CD4-positive, alpha-beta T cell (primary cell): Measurements from ENCODE around the gene STN1. TPM values are rescaled to one million over a fixed set of nuclear protein-coding genes. Genes with fewer than 3 reads are reported as not detected.

Experiments used
- ATAC-seq: fragments of 200-7000 bp; cut with Tn5 transposase; one replicate; pipeline ENCODE4 v1.10.0; 2022; ENCODE audit warnings: mild to moderate bottlenecking; ENCODE audit not compliant: poor library complexity
- CTCF ChIA-PET: fragments of 350-600 bp; sonication (Branson Sonifier 250); formaldehyde crosslinking; loops from one replicate; lab custom pipeline; 2021; ENCODE audit warnings: antibody characterized with exemption, inconsistent platforms; lab: Charles Lee
- POLR2A ChIA-PET: fragments of 350-600 bp; sonication (Branson Sonifier 250); formaldehyde crosslinking; loops from one replicate; lab custom pipeline; 2021; ENCODE audit warnings: antibody characterized with exemption, inconsistent platforms; lab: Charles Lee
- DNase-seq, 14 experiments: peaks; one replicate each; pipeline ENCODE4 v3.0.0-alpha.2; 2013 to 2020; ENCODE audit warnings: mixed read lengths in 2 of 14
- H3K27ac ChIP-seq, 2 donors: one replicate each; pipeline versions ENCODE4 v1.5.1 to v1.7.0; 2013; ENCODE audit warnings: low read length in 2 of 2, low read depth in 1 of 2, mild to moderate bottlenecking in 1 of 2
- H3K27me3 ChIP-seq, 2 experiments: 1 replicate in 1 of 2; 2 replicates in 1 of 2; pipeline versions ENCODE4 v1.6.1 to v1.7.0; 2013; ENCODE audit warnings: low read length in 2 of 2, control low read depth in 1 of 2, mild to moderate bottlenecking in 1 of 2, moderate library complexity in 1 of 2; ENCODE audit not compliant: insufficient read depth in 2 of 2, control insufficient read depth in 1 of 2
- H3K36me3 ChIP-seq: one replicate; pipeline ENCODE4 v1.6.1; 2013; ENCODE audit warnings: low read length, control low read depth; ENCODE audit not compliant: insufficient read depth
- H3K4me1 ChIP-seq: one replicate; pipeline ENCODE4 v1.6.1; 2013; ENCODE audit warnings: low read length, control low read depth; ENCODE audit not compliant: insufficient read depth
- H3K4me3 ChIP-seq: one replicate; pipeline ENCODE4 v1.5.1; 2013; ENCODE audit warnings: mild to moderate bottlenecking, low read length, moderate library complexity
- H3K9me3 ChIP-seq, 2 experiments: 1 replicate in 1 of 2; 2 replicates in 1 of 2; pipeline versions ENCODE4 v1.6.1 to v1.7.0; 2013; ENCODE audit warnings: low read length in 2 of 2, mild to moderate bottlenecking in 2 of 2, control low read depth in 1 of 2, moderate library complexity in 1 of 2; ENCODE audit not compliant: control insufficient read depth in 1 of 2, insufficient read depth in 1 of 2
- H3K27ac Mint-ChIP-seq: one replicate; pipeline ENCODE4 v1.8.0; 2020; ENCODE audit warnings: mixed read lengths
- H3K27me3 Mint-ChIP-seq: one replicate; pipeline ENCODE4 v1.8.0; 2021; ENCODE audit warnings: mixed read lengths
- H3K36me3 Mint-ChIP-seq: one replicate; pipeline ENCODE4 v1.8.0; 2021; ENCODE audit warnings: low read depth, mixed read lengths
- H3K4me1 Mint-ChIP-seq: one replicate; pipeline ENCODE4 v1.8.0; 2021; ENCODE audit warnings: low read depth, mixed read lengths
- H3K4me3 Mint-ChIP-seq: one replicate; pipeline ENCODE4 v1.8.0; 2020; ENCODE audit warnings: mild to moderate bottlenecking, mixed read lengths
- H3K9me3 Mint-ChIP-seq: one replicate; pipeline ENCODE4 v1.8.0; 2020; ENCODE audit warnings: mixed read lengths
- intact Hi-C, 2 experiments: fragments of 100-400 bp; cut with DNase I in 1 of 2; cut with micrococcal nuclease in 1 of 2; formaldehyde crosslinking; loops; one replicate each; pipeline versions ENCODE4 v1.15.1 to v1.9.0; 2023 to 2025; cut with DNase I, micrococcal nuclease
- total RNA-seq, 174 experiments: library from RNA in 2 of 174; stranded (reverse) in 2 of 174; gene quantifications; one replicate each; pipeline ENCODE4 v1.2.3 and lab custom pipeline; 2021 to 2026
- TF ChIP-seq, protein P1 (sequence below): fragments of 200-600 bp; IDR thresholded peaks from one replicate; pipeline ENCODE4 v1.8.0; 2022; ENCODE audit warnings: antibody characterized with exemption, mild to moderate bottlenecking

STN1 gene
- total RNA-seq, 2 experiments from 2014 or later = 13.0 to 13.4 TPM

DNA sequence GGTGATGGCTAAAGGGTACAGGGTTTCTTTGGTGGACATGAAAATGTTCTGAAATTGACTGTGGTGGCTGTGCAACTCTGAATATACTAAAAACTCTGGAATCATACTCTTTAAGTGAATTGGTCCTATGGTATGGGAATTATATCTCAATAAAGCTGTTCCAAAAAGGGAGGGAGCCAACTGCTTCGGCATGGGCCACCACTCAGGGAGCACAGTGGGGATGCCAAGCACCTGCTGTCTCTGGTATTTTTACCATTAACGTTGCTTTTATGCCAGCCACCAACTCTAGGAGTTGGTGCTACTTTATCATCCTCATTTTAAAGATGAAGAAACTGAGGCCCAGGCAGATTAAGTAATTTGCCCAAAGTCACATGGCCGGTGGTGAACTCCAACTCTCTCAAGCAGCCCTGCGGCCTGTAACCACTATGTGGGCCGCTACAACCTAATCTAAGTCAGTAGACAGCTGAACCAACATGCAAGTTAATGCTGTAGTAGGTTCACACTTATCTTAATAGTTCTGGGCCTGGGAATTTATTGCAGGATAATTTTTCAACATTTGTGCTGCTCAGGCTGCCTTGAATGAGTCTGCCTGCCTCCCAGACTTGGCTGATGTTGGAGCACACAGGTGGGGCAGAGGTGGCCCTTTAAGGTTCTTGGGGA, 83.4 kb downstream of the STN1 start:
- H3K9me3 ChIP-seq = no peaks in the 10 kb centered on the region
- intact Hi-C loops = no loop called here
- no peaks in the 10 kb centered on the region for H3K27me3 ChIP-seq
- Mint-ChIP-seq H3K27ac (no peak overlapping the region), H3K36me3 (no peaks in the 10 kb centered on the region), H3K9me3 (no peaks in the 10 kb centered on the region), H3K4me1 (no peaks in the 10 kb centered on the region), H3K27me3 (no peaks in the 10 kb centered on the region), H3K4me3 (no peak overlapping the region)
- no peak for ATAC-seq
- DNase-seq = no peak
- CTCF ChIA-PET = no interaction called here
- no peaks in the 10 kb centered on the region for H3K36me3 ChIP-seq
- POLR2A ChIA-PET = no interaction called here
- H3K27ac ChIP-seq = no peak overlapping the region
- H3K4me1 ChIP-seq = no peaks in the 10 kb centered on the region
- H3K4me3 ChIP-seq = no peak overlapping the region
- TF ChIP-seq, protein P1, sequence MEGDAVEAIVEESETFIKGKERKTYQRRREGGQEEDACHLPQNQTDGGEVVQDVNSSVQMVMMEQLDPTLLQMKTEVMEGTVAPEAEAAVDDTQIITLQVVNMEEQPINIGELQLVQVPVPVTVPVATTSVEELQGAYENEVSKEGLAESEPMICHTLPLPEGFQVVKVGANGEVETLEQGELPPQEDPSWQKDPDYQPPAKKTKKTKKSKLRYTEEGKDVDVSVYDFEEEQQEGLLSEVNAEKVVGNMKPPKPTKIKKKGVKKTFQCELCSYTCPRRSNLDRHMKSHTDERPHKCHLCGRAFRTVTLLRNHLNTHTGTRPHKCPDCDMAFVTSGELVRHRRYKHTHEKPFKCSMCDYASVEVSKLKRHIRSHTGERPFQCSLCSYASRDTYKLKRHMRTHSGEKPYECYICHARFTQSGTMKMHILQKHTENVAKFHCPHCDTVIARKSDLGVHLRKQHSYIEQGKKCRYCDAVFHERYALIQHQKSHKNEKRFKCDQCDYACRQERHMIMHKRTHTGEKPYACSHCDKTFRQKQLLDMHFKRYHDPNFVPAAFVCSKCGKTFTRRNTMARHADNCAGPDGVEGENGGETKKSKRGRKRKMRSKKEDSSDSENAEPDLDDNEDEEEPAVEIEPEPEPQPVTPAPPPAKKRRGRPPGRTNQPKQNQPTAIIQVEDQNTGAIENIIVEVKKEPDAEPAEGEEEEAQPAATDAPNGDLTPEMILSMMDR = no peak

DNA sequence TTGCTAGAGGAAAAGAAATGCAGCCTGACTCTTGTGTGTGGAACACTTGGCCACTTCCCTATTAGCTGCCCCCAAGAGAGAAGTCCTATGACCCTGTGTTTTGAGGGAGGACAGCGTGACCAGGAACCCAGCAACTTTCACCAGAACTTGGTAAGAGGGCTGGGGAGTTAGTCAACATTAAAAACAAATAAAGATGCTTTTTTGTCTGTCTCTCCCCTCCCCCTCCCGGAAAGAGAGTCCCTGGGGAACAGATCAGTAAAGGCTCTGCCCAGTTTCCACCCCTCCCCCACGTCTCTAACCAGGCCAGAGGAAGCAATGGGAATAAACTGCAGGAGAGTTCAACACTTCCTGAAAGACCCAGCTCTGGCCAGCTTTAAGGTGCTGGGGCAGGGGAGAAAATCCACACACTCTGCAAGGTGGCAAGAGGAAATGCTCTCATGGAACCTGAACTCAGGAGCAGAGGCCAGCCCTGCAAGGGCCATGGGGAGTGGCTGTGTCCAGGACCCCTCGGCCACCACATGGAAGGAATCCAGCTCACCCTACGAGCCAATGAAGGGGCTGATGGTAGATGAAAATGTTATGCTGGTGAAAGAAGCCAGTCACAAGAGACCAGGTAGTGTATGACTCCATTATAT, 84.1 kb downstream of the STN1 start:
- TF ChIP-seq, protein P1 = no peak
- ATAC-seq (no peak), DNase-seq (no peak)
- Mint-ChIP-seq H3K27ac (no peak overlapping the region), H3K27me3 (no peaks in the 10 kb centered on the region), H3K36me3 (no peaks in the 10 kb centered on the region), H3K4me1 (no peaks in the 10 kb centered on the region), H3K4me3 (no peak overlapping the region), H3K9me3 (no peaks in the 10 kb centered on the region)
- intact Hi-C loops = no loop called here
- Histone ChIP-seq H3K27ac (no peak overlapping the region), H3K4me1 (no peaks in the 10 kb centered on the region), H3K9me3 (no peaks in the 10 kb centered on the region), H3K4me3 (no peak overlapping the region), H3K36me3 (no peaks in the 10 kb centered on the region), H3K27me3 (no peaks in the 10 kb centered on the region)
- CTCF ChIA-PET = no interaction called here
- POLR2A ChIA-PET = no interaction called here

DNA sequence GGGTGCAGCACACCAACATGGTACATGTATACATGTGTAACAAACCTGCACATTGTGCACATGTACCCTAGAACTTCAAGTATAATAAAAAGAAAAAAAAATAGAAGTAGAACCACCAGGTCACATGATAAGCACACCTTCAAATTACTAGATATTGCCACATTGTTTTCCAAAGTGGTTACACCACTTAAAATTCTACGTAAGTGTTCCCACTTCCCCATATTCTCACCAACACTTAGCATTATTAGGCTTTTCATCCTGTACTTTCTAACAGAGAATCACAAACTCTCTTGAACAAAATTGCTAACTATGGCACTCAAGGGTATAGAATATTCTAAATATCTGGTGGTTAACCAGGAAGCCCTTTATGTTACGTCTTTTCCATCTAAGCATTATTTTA, 85.2 kb downstream of the STN1 start:
- no peaks in the 10 kb centered on the region for H3K27me3 Mint-ChIP-seq
- no peak for ATAC-seq
- no peak overlapping the region for H3K27ac Mint-ChIP-seq
- POLR2A ChIA-PET = no interaction called here
- no peaks in the 10 kb centered on the region for H3K9me3 Mint-ChIP-seq
- H3K4me3 Mint-ChIP-seq = no peak overlapping the region
- H3K4me1 ChIP-seq = no peaks in the 10 kb centered on the region
- no peak overlapping the region for H3K4me3 ChIP-seq
- no peaks in the 10 kb centered on the region for H3K36me3 Mint-ChIP-seq
- intact Hi-C loops = no loop called here
- H3K36me3 ChIP-seq = no peaks in the 10 kb centered on the region
- H3K9me3 ChIP-seq = no peaks in the 10 kb centered on the region
- no peak for DNase-seq
- H3K27ac ChIP-seq = no peak overlapping the region
- no peaks in the 10 kb centered on the region for H3K27me3 ChIP-seq
- TF ChIP-seq, protein P1 = no peak
- CTCF ChIA-PET = no interaction called here
- no peaks in the 10 kb centered on the region for H3K4me1 Mint-ChIP-seq

Other genes starting within 250 kb of the STN1 start
- 1 to 10 TPM; 6.9 to 7.0 TPM for gene SH3PXD2A, start 62.6 kb downstream of the STN1 start, total RNA-seq
- gene SLK, start 49.0 kb upstream of the STN1 start, total RNA-seq = 10 to 100 TPM; 20.5 to 20.8 TPM
- not detected for gene COL17A1, start 167.7 kb upstream of the STN1 start, total RNA-seq
- gene SFR1, start 204.0 kb upstream of the STN1 start, total RNA-seq = 1 to 10 TPM; 7.2 to 7.7 TPM